Cardiac atrium fibroblast (primary cell): ENCODE results near the gene TMEM156. TPM values are rescaled to one million over a fixed set of nuclear protein-coding genes. Genes with fewer than 3 reads are reported as not detected.

Source experiments
- total RNA-seq: library from RNA; depleted of rRNA; stranded (reverse); fragments of >200 nt; gene quantifications from 2 replicates; pipeline ENCODE4 v1.2.3, GENCODE V29; 2015

The TMEM156 gene, protein sequence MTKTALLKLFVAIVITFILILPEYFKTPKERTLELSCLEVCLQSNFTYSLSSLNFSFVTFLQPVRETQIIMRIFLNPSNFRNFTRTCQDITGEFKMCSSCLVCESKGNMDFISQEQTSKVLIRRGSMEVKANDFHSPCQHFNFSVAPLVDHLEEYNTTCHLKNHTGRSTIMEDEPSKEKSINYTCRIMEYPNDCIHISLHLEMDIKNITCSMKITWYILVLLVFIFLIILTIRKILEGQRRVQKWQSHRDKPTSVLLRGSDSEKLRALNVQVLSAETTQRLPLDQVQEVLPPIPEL
- total RNA-seq, result 0.18 TPM in 1 of 2 replicates, not detected in the other

DNA sequence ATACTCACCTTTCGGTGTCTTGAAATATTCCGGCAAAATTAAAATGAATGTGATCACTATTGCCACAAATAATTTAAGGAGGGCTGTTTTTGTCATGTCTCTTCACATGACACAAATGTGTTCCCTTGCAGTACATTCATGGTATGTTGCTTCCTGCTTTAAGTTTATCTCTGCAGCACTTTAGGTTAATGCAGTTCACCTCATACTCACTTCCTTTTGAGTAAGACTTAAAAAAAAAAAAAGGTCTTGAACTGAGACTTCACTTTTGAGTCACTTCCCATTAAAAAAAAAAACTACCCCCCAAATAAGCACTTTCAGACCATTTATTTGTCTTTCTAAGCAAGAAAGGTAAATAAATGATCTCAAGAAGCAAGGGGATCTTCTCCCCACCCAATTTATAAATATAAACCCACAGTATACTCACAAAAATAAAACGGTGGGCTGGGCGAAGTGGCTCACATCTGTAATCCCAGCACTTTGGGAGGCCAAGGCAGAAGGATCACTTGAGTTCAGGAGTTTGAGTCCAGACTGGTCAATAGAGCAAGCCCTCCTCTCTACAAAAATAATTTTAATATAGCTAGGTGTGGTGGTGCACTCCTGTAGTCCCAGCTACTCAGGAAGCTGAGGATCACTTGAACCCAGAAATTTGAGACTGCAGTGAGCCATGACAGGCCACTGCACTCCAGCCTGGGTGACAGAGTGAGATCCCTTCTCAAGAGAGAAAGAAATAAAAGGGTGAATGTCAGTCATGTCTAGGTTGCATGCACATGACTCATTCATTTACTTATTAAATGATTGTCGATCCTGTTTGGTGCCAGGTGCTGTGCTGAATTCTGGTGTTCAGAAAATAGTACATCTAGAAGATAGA, at the start of gene TMEM156:
TMEM156 (minus strand) TSS at position 192 of the 868 bp plus-strand sequence; CDS start at position 96, 96 bp downstream.

DNA sequence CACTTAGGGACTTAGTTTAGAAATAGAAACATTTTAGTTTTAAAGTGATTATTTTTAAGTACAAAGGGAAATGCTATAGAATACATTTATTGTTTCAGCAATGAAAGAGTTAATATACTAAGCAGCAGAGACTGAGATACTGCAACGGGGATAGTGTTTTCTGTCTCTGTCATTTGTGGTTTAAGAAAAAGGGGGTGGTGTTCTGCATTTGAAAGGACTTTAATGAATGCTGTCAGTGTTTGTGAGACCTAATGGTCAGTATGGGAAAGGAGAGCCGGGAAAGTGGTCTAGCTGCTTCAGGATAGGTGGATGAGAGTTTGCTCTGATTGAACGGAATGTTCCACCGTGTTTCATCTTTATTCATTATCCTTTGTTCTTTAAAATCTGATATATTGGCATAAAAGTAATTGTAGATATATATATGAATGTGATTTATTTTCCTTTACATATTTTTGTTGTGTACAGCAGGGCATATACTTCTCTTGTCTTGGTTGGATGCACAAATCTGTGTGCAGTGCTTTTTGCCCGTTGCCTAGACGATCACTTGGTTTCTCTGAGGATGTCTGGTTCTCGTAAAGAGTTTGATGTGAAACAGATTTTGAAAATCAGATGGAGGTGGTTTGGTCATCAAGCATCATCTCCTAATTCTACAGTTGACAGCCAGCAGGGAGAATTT, 30.0 kb upstream of the TMEM156 start, which contains the start of gene KLHL5:
KLHL5 (plus strand) TSS at position 139 of the 676 bp plus-strand sequence; CDS start at position 560, 421 bp downstream.

Other genes with a start within 250 kb of the TMEM156 start
- gene TLR10, start 249.4 kb downstream of the TMEM156 start, total RNA-seq, result not detected in 2 replicates
- 1.6 and 1.8 TPM in 2 replicates for gene TLR1, start 227.6 kb downstream of the TMEM156 start, total RNA-seq
- gene TLR6, start 175.6 kb downstream of the TMEM156 start, total RNA-seq, result 0.54 and 0.81 TPM in 2 replicates
- 289 and 302 TPM in 2 replicates for gene FAM114A1, start 164.6 kb downstream of the TMEM156 start, total RNA-seq
- 37.4 and 53.8 TPM in 2 replicates for gene KLHL5, start 29.8 kb upstream of the TMEM156 start, total RNA-seq
- gene WDR19, start 150.1 kb upstream of the TMEM156 start, total RNA-seq, result 12.8 and 19.9 TPM in 2 replicates